NCI-H82 (cell line): ENCODE results near the gene DHCR7.
"Not testable (repeated sequence)": the region's sequence is repeated elsewhere in the genome, so short reads cannot be mapped to it uniquely, and the experiment has no call there.

Source experiments
- DNase-seq: peaks from one replicate; lab custom pipeline; 2025; lab: John Stamatoyannopoulos, UW

DHCR7 gene

DNA sequence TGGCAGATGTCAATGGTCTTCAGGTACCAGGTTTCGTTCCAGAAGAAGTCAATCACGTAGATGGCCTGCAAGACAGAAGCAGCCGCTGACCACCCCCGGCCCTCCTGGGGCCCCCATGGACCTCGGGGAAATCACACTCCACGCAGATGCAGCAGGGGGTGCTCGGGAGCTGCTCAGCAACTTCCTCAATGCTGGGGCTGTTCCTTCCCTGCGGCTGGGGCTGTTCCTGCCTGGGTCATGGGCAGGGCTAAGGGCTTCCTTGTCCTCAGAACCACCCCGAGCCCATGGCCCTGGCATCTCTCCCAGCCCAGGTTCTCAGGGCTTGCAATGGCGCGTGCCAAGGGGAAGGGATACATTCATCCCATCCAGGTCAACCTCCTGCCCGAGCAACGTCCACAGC lies 10.3 kb downstream of the DHCR7 start:
- no peak for DNase-seq

DNA sequence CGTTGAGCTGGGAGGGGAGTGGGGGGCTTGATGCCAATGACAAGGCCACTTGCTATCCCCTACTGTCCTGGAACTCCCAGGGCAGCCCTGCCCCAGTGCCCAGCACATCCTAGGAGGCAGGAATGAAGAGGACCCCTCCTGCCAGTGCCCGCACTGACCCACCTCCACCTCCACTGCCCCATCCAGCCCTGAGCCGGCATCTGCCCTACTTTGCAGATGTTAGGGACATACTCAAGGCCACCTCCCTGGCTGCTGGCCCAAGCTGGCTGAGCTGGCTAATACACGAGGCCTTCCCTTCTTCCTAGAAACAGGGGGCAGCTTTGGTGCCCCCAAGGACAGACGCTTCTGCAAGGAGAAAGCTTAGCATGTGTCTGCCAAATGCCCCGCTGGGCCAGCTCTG lies 10.8 kb downstream of the DHCR7 start:
- no peak for DNase-seq

DNA sequence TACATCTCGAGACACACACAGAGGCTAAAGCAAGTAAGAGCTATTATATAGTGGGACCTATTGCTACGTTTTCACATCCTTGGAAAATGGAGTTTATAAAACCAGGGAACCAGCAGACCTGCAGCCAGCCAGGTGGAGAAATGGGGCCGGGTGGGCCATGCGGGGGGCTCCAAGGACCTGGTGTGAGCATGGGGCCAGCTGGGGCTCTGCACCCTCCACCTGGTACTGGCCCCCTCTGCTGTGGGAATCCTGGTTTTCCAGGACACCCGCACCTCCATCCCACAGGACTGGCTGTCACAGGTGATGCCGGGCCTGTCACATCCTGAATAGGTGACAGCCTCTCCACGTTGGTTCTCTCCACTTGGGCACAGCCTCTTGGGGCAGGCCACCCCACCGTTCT lies 11.3 kb downstream of the DHCR7 start:
- DNase-seq, result no peak

GRCh38 chr11:71435278-71435951 lies 12.8 kb downstream of the DHCR7 start:
- no peak for DNase-seq

DNA sequence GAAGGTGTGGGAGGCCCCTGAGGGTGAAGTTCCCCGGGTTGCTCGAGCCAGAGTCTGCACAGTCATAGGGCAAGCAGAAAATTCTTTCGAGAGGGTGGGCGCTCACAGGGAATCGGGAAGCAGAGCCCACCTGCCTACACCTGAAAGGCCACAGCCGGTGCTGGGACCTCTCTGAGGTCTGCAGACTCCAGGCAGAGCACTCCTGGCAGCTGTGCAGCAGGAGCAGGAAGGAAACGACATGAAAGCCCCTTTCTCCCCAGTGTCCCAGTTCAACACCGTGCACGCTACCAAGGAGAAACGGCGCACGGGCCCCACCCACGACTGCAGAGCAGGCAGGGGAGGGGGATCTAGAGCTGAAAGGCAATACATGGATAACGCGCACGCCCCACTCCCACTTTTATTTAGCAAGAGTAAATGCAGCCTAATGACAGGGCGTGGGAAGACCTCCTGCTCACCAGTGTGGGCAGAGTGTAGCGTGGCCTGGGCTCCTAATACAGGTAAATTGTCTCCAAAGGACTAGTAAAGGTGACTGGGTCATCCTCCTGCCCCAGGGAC lies 13.5 kb downstream of the DHCR7 start:
- no peak for DNase-seq

GRCh38 chr11:71433648-71434450 lies 14.3 kb downstream of the DHCR7 start:
- no peak for DNase-seq

DNA sequence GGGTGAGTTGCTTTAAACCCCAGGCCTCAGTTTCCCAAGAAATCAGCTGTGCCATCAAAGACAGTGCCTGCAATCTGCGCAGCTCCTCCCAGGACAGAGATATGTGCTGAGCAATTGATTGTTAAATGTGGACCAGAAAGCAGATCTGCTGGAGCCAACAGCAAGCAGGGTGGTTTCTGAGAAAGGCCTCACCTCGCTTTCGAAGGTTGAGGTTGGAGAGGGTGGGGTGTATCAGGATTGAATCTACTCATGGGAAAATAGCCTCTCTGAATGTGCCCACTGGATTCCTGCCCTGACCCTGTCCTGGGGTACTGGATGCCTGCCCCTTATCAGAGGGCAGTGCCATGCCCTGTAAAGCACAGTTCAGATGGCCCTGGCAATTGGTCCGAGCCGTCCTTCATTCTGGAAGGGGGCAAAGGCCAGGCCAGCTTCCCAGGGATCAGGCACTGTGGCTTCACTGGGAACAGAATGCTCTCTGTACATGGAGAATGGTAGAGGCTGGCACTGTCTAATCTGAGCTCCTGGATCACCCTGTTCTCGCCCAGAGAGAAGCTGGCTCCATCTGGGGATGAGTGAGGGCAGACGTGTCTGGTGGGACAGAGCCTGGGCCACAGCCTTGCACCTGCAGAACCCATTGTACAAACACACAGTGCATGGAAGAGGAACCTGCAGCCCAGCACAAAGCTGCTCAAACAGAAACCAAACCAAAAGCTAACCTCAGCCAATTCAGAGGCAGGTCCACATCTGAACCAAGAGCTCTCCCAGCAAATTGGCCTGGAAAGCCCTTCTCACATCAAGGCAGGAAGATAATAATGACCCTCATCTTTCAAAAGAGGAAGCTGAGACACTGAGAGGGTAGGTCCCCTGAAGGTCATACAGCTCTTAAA lies 15.2 kb downstream of the DHCR7 start:
- no peak for DNase-seq

DNA sequence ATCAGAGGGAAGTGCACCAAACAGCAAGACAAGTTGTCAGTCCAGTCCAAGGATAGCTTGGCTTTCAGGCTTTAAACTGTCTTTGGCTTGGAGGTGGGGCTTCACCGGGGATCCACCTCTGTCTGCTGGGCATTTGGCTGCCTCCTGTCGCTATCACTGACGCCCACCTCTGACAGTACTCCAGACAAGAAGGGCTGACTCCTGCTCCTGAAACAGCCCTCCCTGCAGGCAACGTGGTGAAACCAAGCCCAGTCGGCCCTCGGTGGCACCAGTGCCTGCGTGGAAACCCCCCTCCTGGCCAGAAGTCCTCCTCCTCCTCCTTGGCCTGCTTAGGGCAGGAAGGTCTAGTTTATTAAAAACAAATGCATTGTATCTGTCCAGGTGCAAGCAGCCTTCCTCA lies 16.9 kb downstream of the DHCR7 start:
- no peak for DNase-seq

DNA sequence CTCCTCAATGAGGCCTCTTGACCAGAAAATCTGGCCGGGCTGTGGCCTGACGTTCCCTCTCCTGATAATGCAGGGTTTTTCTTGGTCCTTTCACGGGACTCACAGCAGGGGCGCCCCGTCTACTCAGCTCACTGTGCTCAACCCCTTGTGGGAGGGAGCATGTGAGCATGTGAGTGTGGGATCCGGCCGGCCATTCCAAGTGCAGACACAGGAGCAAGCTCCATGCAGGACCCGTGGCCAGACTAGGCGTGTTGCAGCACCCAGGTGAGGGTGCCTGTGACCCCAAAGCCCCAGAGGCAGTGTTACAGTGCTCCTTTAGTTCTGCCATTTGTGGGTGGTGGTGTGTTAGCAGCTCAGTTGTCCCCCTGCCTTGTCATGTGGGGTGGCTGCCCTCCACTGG lies 18.0 kb downstream of the DHCR7 start:
- no peak for DNase-seq

DNA sequence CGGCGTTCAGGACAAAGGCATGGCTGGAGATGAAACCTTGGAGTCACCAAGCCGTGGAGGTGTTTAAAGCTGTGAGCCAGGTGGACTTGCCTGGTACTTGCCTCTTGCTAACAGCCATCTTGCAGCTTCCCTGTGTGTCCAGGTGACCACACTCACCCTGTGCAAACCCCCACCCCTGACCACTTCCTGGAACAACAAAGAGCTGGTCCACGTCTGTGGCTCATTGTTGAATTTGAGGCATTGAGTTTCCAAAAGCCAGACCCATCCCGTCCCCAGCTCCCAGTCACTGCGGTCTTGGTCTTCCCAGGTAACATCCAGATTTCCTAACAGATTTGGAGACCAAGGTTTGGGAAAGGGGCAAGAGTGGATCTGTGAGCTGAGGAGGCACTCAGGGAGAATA lies 18.5 kb downstream of the DHCR7 start:
- DNase-seq, result no peak

GRCh38 chr11:71428861-71429435 lies 19.2 kb downstream of the DHCR7 start:
- DNase-seq, result no peak

- DNase-seq, result no peak
Observed at GRCh38 chr11:71426413-71426812, 21.8 kb downstream of the DHCR7 start.

DNA sequence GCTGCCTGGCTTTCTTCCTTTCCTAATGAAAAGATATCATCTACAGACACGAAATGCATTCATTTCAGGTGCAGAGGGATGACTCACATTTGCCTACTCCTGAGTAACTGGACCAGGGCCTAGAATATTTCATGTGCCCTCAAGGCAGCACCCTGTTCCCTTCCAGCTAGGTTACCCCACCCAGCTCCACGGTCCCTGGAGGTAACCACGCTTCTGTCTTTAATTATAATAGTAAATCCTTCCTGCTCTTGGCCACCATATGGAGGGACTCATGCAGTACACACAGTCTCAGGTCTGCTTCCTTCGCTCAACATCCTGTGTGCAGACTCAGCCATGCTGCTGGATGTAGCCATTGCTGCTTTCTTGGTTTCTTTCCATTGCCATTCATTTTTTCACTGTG lies 22.3 kb downstream of the DHCR7 start:
- DNase-seq, result peak; percentile 31

DNA sequence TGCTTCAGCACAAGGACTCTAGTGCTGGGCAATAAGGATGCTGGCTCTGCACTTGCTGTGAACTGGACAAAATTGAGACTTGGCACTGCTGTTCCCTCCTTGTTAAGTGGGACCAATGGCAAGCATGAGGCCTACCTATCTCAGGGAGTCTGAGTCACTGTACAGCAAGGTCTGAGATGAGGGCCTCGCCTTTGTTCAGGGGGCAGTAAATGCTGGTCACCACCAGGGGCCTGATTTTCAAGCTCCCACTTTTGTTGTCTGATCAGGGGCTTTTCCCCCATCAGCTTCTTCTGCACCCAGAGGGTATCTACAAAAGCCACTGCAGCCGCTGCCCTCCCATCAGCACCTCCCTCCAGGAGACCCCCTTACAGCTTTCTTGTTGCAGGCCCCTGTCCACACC lies 22.8 kb downstream of the DHCR7 start:
- DNase-seq, result no peak

DNA sequence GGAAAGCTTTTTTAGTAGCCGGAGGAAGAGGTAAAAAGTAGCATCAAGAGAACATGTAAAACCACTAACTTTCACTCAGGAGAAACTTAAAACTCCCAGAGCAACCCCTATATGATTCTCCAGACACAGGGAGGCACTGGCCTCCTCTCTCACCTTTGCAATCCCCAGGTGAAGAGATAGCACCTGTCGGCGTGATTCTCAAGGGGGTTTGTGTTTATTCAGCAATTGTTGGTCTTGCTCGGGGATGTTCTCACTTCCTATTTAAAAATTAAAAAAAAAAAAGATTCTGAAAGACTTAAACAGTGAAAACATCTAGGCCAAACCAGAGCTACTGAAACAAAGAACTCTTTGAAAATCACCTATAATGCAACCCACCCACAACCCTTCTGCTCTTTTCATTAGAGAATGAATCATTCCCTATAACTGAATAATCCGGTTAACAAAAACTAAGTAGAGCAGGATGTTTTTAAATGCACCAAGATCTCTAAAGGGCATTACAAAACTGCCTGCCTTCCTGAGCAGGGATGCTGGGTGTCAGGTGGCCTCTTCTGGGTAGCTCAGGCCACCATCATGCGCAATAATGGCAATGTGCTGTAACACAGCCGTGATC lies 24.9 kb downstream of the DHCR7 start:
- DNase-seq, result no peak

DNA sequence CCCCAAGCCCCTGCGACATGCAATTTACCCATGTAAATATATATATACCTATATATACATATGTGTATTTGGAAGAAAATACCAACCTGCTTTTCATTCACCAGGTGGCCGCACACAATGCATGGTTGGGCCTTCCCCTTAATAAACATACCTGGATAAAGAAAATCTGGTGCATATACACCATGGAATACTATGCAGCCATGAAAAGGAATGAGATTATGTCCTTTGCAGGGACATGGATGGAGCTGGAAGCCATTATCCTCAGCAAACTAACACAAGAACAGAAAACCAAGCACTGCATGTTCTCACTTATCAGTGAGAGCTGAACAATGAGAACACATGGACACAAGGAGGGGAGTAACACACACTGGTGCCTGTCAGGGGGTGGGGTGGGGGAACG lies 25.9 kb downstream of the DHCR7 start:
- DNase-seq, result not testable (repeated sequence)

- DNase-seq, result no peak
Observed at GRCh38 chr11:71421392-71421950, 26.7 kb downstream of the DHCR7 start.

DNA sequence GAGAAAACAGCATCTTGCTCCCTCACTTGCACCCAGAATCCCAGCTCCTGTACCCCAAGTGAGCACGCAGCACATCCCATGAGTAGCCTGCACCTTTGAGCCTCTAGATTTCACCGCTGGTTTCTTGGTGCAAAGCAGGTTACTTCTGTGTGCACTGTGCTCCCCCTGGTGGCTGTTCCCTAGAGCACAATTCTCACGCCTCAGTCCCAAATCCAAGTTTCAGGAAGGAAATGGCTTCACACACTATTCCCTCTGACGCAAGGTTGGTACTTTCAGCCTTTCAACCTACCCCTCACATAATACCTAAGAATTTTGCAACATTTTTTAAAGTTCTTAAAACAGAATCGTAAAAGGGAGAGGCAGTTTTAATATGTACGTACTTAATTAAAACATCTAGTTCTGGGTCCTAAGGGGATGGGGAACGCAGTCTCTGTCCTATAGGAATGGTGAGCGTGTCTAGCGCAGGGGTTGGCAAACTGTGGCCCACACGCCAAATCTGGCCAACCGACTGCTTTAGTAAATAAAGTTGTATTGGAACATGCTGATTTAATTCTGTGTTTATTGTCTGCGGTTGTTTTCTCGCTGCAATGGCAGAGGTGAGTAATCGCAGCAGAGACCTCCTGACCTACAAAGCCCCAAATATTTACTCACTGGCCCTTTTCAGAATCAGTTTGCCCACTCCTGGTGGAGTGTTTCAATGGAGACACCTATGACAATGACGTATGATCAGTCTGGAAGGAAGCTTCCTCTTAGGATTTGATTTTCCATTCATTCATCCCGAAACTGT lies 27.5 kb downstream of the DHCR7 start:
- DNase-seq, result peak; percentile 67

DNA sequence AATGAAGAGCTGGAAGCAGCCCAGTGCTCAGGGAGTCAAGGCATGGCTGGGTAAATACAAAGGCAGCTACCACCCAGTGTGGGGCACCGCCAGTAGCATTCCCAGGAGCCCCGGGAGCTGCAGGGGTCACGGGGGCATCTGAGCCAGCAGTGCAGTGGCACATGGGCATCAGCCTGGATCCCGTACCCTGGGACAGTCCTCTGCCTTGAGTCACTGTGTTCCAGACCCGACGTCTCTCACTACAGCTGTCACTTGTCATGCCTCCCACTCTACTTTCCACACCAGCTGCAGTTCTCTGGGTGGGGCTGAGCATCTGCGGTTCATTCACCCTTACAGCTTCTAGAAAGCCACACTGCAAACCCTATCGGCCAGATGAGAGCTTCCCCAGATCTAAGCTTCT lies 29.6 kb downstream of the DHCR7 start:
- DNase-seq, result no peak

GRCh38 chr11:71414645-71415044 lies 33.5 kb downstream of the DHCR7 start:
- DNase-seq, result no peak
